GM12878 (cell line): ENCODE results near the gene NFE2L3. TPM values are rescaled to one million over a fixed set of nuclear protein-coding genes. Genes with fewer than 3 reads are reported as not detected.
"Not testable (repeated sequence)": the region's sequence is repeated elsewhere in the genome, so short reads cannot be mapped to it uniquely, and the experiment has no call there.

Source experiments
- ATAC-seq: fragments of 200-7000 bp; cut with Tn5 transposase; 3 replicates; pipeline ENCODE4 v1.9.1; 2020; ENCODE audit warnings: mild to moderate bottlenecking, moderate library complexity
- BruUV-seq: library from RNA; stranded (reverse); fragments of 400-500 nt; replicated peaks from 2 replicates; lab custom pipeline; 2021; lab: Mats Ljungman, UMichigan
- CTCF ChIA-PET: fragments of 300-600 bp; sonication (Branson Sonifier 250); formaldehyde crosslinking; extraction: SDS; loops from one replicate; lab custom pipeline; 2021; ENCODE audit warnings: inconsistent platforms; lab: Yijun Ruan, JAX
- POLR2A ChIA-PET: fragments of 350-600 bp; formaldehyde crosslinking; extraction: SDS; loops from one replicate; lab custom pipeline; 2021; ENCODE audit warnings: inconsistent platforms; lab: Charles Lee
- RAD21 ChIA-PET: fragments of 300-600 bp; sonication (Branson Sonifier 250); formaldehyde crosslinking; loops from one replicate; lab custom pipeline; 2023; ENCODE audit warnings: antibody characterized with exemption; ENCODE audit not compliant: unreplicated experiment; lab: Charles Lee
- SMC1A ChIA-PET: fragments of 300-600 bp; sonication (Branson Sonifier 250); formaldehyde crosslinking; loops from one replicate; lab custom pipeline; 2023; ENCODE audit not compliant: unreplicated experiment, uncharacterized antibody; lab: Charles Lee
- DNase-seq: peaks from one replicate; pipeline ENCODE4 v3.0.0-alpha.2; 2011; ENCODE audit warnings: low read depth, low spot score
- FAIRE-seq: peaks from 3 replicates; lab custom pipeline; 2011; peaks lifted over from hg19 to GRCh38; lab: Jason Lieb, UNC
- H2AFZ ChIP-seq: 2 replicates; pipeline ENCODE4 v1.6.0; 2011; ENCODE audit warnings: low read depth, low read length, control low read depth; ENCODE audit not compliant: control insufficient read depth
- H3K27ac ChIP-seq: 2 replicates; pipeline ENCODE4 v1.5.1; 2011; ENCODE audit warnings: control low read depth; ENCODE audit not compliant: control insufficient read depth, insufficient read depth
- H3K27me3 ChIP-seq, 2 experiments: replicated peaks in 1 of 2; 2 replicates each; pipeline versions ENCODE4 v1.6.0 to v1.6.1; 2011; ENCODE audit warnings: low read length in 1 of 2; ENCODE audit not compliant: control insufficient read depth in 2 of 2, insufficient read depth in 2 of 2
- H3K36me3 ChIP-seq, 2 experiments: 2 replicates each; pipeline ENCODE4 v1.5.1; 2011; ENCODE audit warnings: low read length in 1 of 2; ENCODE audit not compliant: control insufficient read depth in 2 of 2, insufficient read depth in 2 of 2
- H3K4me1 ChIP-seq: 2 replicates; pipeline ENCODE4 v1.6.1; 2011; ENCODE audit warnings: mild to moderate bottlenecking, low read length, moderate library complexity, mixed read lengths; ENCODE audit not compliant: control insufficient read depth, insufficient read depth
- H3K4me2 ChIP-seq: 2 replicates; pipeline ENCODE4 v1.6.0; 2011; ENCODE audit warnings: control low read depth; ENCODE audit not compliant: control insufficient read depth, insufficient read depth
- H3K4me3 ChIP-seq: fragments of 200-600 bp; sonication (generic); 2 replicates; pipeline ENCODE4 v1.5.1; 2016
- H3K79me2 ChIP-seq: 2 replicates; pipeline ENCODE4 v1.6.0; 2011; ENCODE audit warnings: low read length; ENCODE audit not compliant: control insufficient read depth, insufficient read depth
- H3K9ac ChIP-seq: 2 replicates; pipeline ENCODE4 v1.8.0; 2011; ENCODE audit warnings: low read length, control low read depth, mixed read lengths; ENCODE audit not compliant: control insufficient read depth, insufficient read depth
- H3K9me3 ChIP-seq: replicated peaks from 3 replicates; pipeline ENCODE4 v1.5.1; 2011; ENCODE audit warnings: mild to moderate bottlenecking, low read length; ENCODE audit not compliant: control insufficient read depth, insufficient read depth
- H4K20me1 ChIP-seq: 2 replicates; pipeline ENCODE4 v1.6.0; 2011; ENCODE audit not compliant: control insufficient read depth, insufficient read depth
- NR2F1 ChIP-seq: fragments of 450-650 bp; conservative IDR thresholded peaks from 2 replicates; pipeline ENCODE4 v1.6.1; 2017; ENCODE audit warnings: mild to moderate bottlenecking
- POLR2AphosphoS5 ChIP-seq: IDR thresholded peaks from 2 replicates; pipeline ENCODE4 v1.6.1; 2011; ENCODE audit warnings: mild to moderate bottlenecking, low read length, inconsistent platforms
- RELA ChIP-seq: fragments of 450-650 bp; IDR thresholded peaks from 2 replicates; pipeline ENCODE4 v1.8.0; 2014; ENCODE audit warnings: borderline replicate concordance; ENCODE audit not compliant: partially characterized antibody
- SPI1 ChIP-seq: IDR thresholded peaks from 2 replicates; pipeline ENCODE4 v1.6.1; 2011; ENCODE audit warnings: low read depth, mild to moderate bottlenecking, low read length, moderate library complexity, borderline replicate concordance; ENCODE audit not compliant: insufficient read depth
- SREBF1 ChIP-seq: IDR thresholded peaks from 2 replicates; pipeline ENCODE4 v1.6.1; 2012; ENCODE audit warnings: mild to moderate bottlenecking, low read length
- ZNF384 ChIP-seq: IDR thresholded peaks from 2 replicates; pipeline ENCODE4 v1.6.1; 2012; ENCODE audit warnings: low read depth, mild to moderate bottlenecking, low read length, improper control_type of control experiment, borderline replicate concordance
- WGBS: methylation state at CpG from one replicate; pipeline ENCODE4 v1.1.6; 2016; ENCODE audit warnings: low lambda C conversion rate; ENCODE audit not compliant: insufficient replicate concordance, insufficient coverage; ENCODE audit errors: missing lambda C conversion rate; 5-methylcytosine and 5-hydroxymethylcytosine counted together
- in situ Hi-C: fragments of 300-500 bp; cut with MboI; formaldehyde crosslinking; loops from 9 replicates; pipeline ENCODE4 v1.14.3; 2018; ENCODE audit warnings: mixed read lengths
- intact Hi-C: fragments of 100-400 bp; cut with micrococcal nuclease; formaldehyde crosslinking; loops from one replicate; pipeline ENCODE4 v1.14.2; 2022; ENCODE audit not compliant: unreplicated experiment
- polyA plus RNA-seq, 11 experiments: library from polyadenylated mRNA; depleted of rRNA in 4 of 11; unstranded in 6 of 11; stranded (reverse) in 5 of 11; fragments of >200 nt; fragmentation: Nextera tagmentation in 4 of 11; fragmentation: Illumina TruSeq in 1 of 11; extraction: Ambion mirVana in 4 of 11; extraction: Trizol in 1 of 11; gene quantifications; 1 replicate in 1 of 11; 2 replicates in 10 of 11; pipeline versions ENCODE4 v1.2.1 to v1.2.3, GENCODE V29; 2011 to 2016; ENCODE audit warnings: inconsistent platforms in 2 of 11, missing spikeins in 2 of 11, low read depth in 1 of 11
- total RNA-seq, 4 experiments: library from RNA; depleted of rRNA in 3 of 4; stranded (reverse); fragments of >200 nt in 3 of 4; fragmentation: Illumina TruSeq in 1 of 4; extraction: Trizol in 1 of 4; gene quantifications; 2 replicates each; pipeline versions ENCODE4 v1.2.1 to v1.2.3, GENCODE V29; 2013 to 2021

Gene NFE2L3
- total and polyA plus RNA-seq, 10 of the 15 experiments (the other 5 are each of a cell fraction or from before 2014, with no cell fraction given): 4.4 to 34.9 (median 13.0) TPM

DNA sequence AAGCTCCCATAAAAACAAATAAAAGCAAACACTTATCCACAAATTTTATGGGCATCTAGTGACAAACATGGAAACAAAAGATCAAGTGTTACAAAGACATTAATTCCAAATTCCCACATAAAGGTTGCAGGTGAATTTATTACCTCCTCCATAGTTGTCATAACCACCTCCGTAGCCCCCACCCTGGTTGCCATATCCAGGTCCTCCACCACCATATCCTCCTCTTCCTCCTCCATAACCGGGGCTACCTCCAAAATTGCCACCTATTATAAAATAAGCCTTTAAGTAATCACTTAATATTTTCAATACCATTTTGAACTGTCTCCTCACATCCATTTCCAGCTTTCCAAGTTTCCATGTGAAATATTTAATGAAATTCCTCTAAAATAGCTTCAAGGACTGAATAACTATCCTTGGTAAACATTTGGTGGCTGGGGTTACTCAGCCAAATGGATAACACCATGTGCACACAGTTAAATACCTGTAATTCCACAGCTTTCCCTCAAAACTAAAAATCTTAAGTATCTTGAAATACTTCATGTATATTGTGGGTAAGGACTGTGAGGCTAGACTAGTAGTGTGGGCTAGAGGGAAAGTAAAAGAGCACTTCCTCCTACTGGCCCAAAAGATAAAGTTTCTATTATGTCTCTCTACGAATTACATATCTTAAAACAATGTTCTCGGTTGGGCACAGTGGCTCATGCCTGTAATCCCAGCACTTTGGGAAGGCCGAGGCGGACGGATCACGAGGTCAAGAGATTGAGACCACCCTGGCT is 41.6 kb downstream of the NFE2L3 start:
- H3K27ac ChIP-seq: no peak overlapping the region

DNA sequence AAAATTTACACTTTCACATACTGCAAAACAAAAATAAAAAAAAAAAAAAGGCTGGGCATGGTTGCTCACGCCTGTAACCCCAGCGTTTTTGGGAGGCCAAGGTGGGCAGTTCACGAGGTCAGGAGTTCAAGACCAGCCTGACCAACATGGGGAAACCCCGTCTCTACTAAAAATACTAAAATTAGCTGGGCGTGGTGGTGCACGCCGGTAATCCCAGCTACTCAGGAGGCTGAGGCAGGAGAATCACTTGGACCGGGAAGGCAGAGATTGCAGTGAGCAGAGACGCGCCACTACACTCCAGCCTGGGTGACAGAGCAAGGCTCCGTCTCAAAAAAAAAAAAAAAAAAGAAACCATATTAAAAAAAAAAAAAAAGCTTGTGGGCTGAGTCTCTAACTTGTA is 42.8 kb downstream of the NFE2L3 start:
- peaks cover 7 to 57% of the 10 kb centered on the region in 2 experiments for H3K36me3 ChIP-seq
- ATAC-seq: peak; percentile 3
- H3K4me3 ChIP-seq: peak overlapping the region; percentile 67
- not testable (repeated sequence) for H2AFZ ChIP-seq, H3K9ac ChIP-seq, H3K9me3 ChIP-seq, H3K27me3 ChIP-seq, H4K20me1 ChIP-seq, FAIRE-seq, H3K27ac ChIP-seq, BruUV-seq, DNase-seq
- H3K4me2 ChIP-seq: peak overlapping the region; percentile 61
- H3K79me2 ChIP-seq: peaks cover 94% of the 10 kb centered on the region
- 14% methylated on average over 10 of the region's 11 CpGs for WGBS
- intact Hi-C loops (loop anchor here (5.0 kb wide), 1 partner anchor 302 kb away; no protein-coding TSS in a partner anchor), in situ Hi-C loops (loop anchor here (5.0 to 10.0 kb wide), 4 partner anchors 102 to 302 kb away; no protein-coding TSS in a partner anchor)
- CTCF ChIA-PET: interaction anchor here (0.6 to 13.1 kb wide), 12 partner anchors 10 to 1096 kb away, joined by 3 to 203 read pairs (median 5); partner anchors contain the start of gene NFE2L3
- RAD21 ChIA-PET: interaction anchor here (0.7 to 12.7 kb wide), 11 partner anchors 9 to 1724 kb away, joined by 3 to 164 read pairs (median 7); partner anchors contain the start of gene NFE2L3
- TF ChIP-seq POLR2AphosphoS5: peak; percentile 39; the same call in 1 of the 2 replicates
- TF ChIP-seq ZNF384: 0 out of 2 replicates have a peak, but pooled peaks have one; percentile 47
- peak; percentile 62 for TF ChIP-seq NR2F1
- H3K4me1 ChIP-seq: peaks cover 25% of the 10 kb centered on the region
- SMC1A ChIA-PET: interaction anchor here (0.9 to 11.0 kb wide), 12 partner anchors 6 to 175 kb away, joined by 3 to 198 read pairs (median 14); partner anchors contain the start of gene NFE2L3
- POLR2A ChIA-PET: interaction anchor here (0.6 to 12.7 kb wide), 12 partner anchors 10 to 301 kb away, joined by 3 to 206 read pairs (median 4); partner anchors contain the start of gene NFE2L3

More for the DNA sequence above, 41.6 kb downstream of the NFE2L3 start:
- peak overlapping the region; percentile 61 for H3K4me2 ChIP-seq
- H3K27me3 ChIP-seq: no peaks in the 10 kb centered on the region
- no peak for DNase-seq
- BruUV-seq: no TSS peak
- intact Hi-C loops: loop anchor here (5.0 kb wide), 1 partner anchor 301 kb away; no protein-coding TSS in a partner anchor
- H4K20me1 ChIP-seq: peaks cover 8% of the 10 kb centered on the region
- 51% methylated on average over 8 of the region's 8 CpGs for WGBS
- no peak overlapping the region for H3K9ac ChIP-seq
- peaks cover 27% of the 10 kb centered on the region for H3K4me1 ChIP-seq
- POLR2A ChIA-PET: interaction anchor here (0.7 to 12.7 kb wide), 8 partner anchors 9 to 105 kb away, joined by 3 to 206 read pairs (median 7); no protein-coding TSS in a partner anchor
- RAD21 ChIA-PET: interaction anchor here (1.4 to 12.7 kb wide), 11 partner anchors 8 to 301 kb away, joined by 4 to 164 read pairs (median 13); partner anchors contain the start of genes CBX3 and NFE2L3
- in situ Hi-C loops: loop anchor here (5.0 to 10.0 kb wide), 2 partner anchors 101 to 171 kb away; no protein-coding TSS in a partner anchor
- no peak overlapping the region for H2AFZ ChIP-seq
- ATAC-seq: peak; percentile 56
- TF ChIP-seq SREBF1 (no peak), SPI1 (peak; percentile 54; the same call in 1 of the 2 replicates), RELA (no peak), POLR2AphosphoS5 (0 out of 2 replicates have a peak, but pooled peaks have one; percentile 17)
- CTCF ChIA-PET: interaction anchor here (0.6 to 13.1 kb wide), 14 partner anchors 9 to 1095 kb away, joined by 3 to 203 read pairs (median 8); partner anchors contain the start of genes CBX3 and NFE2L3
- SMC1A ChIA-PET: interaction anchor here (1.0 to 11.0 kb wide), 12 partner anchors 8 to 297 kb away, joined by 3 to 198 read pairs (median 10); partner anchors contain the start of gene NFE2L3
- peak overlapping the region; percentile 49; the same call in 1 of the 2 replicates for H3K4me3 ChIP-seq
- no peak for FAIRE-seq
- H3K9me3 ChIP-seq: no peaks in the 10 kb centered on the region
- peaks cover 10 to 60% of the 10 kb centered on the region in 2 experiments for H3K36me3 ChIP-seq
- peaks cover 84% of the 10 kb centered on the region for H3K79me2 ChIP-seq
